Endothelial cell of umbilical vein (primary cell): ENCODE measurements around the gene POLR3A. TPM values are rescaled to one million over a fixed set of nuclear protein-coding genes. Genes with fewer than 3 reads are reported as not detected.

ENCODE experiments used
- BruUV-seq: library from RNA; stranded (reverse); fragments of 400-500 nt; replicated peaks from 2 replicates; lab custom pipeline; 2021; lab: Mats Ljungman, UMichigan
- CTCF ChIA-PET: fragments of 300-600, 350-600 bp; sonication (Branson Sonifier 250); formaldehyde crosslinking; loops from one replicate; lab custom pipeline; 2021; ENCODE audit warnings: antibody characterized with exemption, inconsistent platforms; lab: Charles Lee
- POLR2A ChIA-PET: fragments of 300-600, 350-600 bp; sonication (Branson Sonifier 250); formaldehyde crosslinking; loops from one replicate; lab custom pipeline; 2021; ENCODE audit warnings: antibody characterized with exemption, inconsistent platforms; lab: Charles Lee
- DNase-seq: peaks from one replicate; pipeline ENCODE4 v3.0.0-alpha.2; 2011; ENCODE audit warnings: low read depth, low spot score
- FAIRE-seq: peaks from 2 replicates; lab custom pipeline; 2011; peaks lifted over from hg19 to GRCh38; lab: Jason Lieb, UNC
- H2AFZ ChIP-seq: 2 replicates; pipeline ENCODE4 v1.6.0; 2012; ENCODE audit warnings: low read depth, low read length, control low read depth, inconsistent platforms
- H3K27ac ChIP-seq: 2 replicates; pipeline ENCODE4 v1.5.1; 2011; ENCODE audit warnings: low read depth, mild to moderate bottlenecking, control low read depth, low read length, moderate library complexity; ENCODE audit not compliant: insufficient read depth
- H3K27me3 ChIP-seq, 2 experiments: 2 replicates each; pipeline versions ENCODE4 v1.6.0 to v1.6.1; 2011; ENCODE audit warnings: low read length in 2 of 2, mixed read lengths in 1 of 2; ENCODE audit not compliant: control insufficient read depth in 2 of 2, insufficient read depth in 2 of 2
- H3K36me3 ChIP-seq, 2 experiments: 2 replicates in 1 of 2; 3 replicates in 1 of 2; pipeline ENCODE4 v1.5.1; 2011; ENCODE audit warnings: low read length in 2 of 2, mild to moderate bottlenecking in 1 of 2, moderate library complexity in 1 of 2; ENCODE audit not compliant: control insufficient read depth in 2 of 2, insufficient read depth in 2 of 2; ENCODE audit errors: extremely low read depth in 1 of 2
- H3K4me1 ChIP-seq: 3 replicates; pipeline ENCODE4 v1.5.1; 2011; ENCODE audit warnings: mild to moderate bottlenecking, low read length; ENCODE audit not compliant: control insufficient read depth, insufficient read depth; ENCODE audit errors: extremely low read depth
- H3K4me2 ChIP-seq: 2 replicates; pipeline ENCODE4 v1.6.1; 2011; ENCODE audit warnings: low read length, control low read depth, mixed read lengths; ENCODE audit not compliant: insufficient read depth
- H3K4me3 ChIP-seq, 3 experiments: fragments of 200-600 bp in 1 of 3; sonication (generic), shearing (Covaris generic) in 1 of 3; replicated peaks in 1 of 3; 2 replicates each; pipeline ENCODE4 v1.5.1; 2011 to 2016; ENCODE audit warnings: control low read depth in 3 of 3, low read length in 3 of 3, mild to moderate bottlenecking in 2 of 3, inconsistent platforms in 1 of 3, low read depth in 1 of 3, moderate library complexity in 1 of 3; ENCODE audit not compliant: insufficient read depth in 1 of 3
- H3K79me2 ChIP-seq: 2 replicates; pipeline ENCODE4 v1.6.0; 2012; ENCODE audit warnings: low read length, inconsistent platforms; ENCODE audit not compliant: control insufficient read depth, insufficient read depth
- H3K9ac ChIP-seq: replicated peaks from 2 replicates; pipeline ENCODE3; 2011; ENCODE audit warnings: low read length, control low read depth; ENCODE audit not compliant: insufficient read depth; ENCODE audit errors: extremely low read depth
- H3K9me1 ChIP-seq: replicated peaks from 3 replicates; pipeline ENCODE4 v1.6.0; 2011; ENCODE audit warnings: mild to moderate bottlenecking, low read length; ENCODE audit not compliant: control insufficient read depth, insufficient read depth; ENCODE audit errors: extremely low read depth
- H3K9me3 ChIP-seq: replicated peaks from 2 replicates; pipeline ENCODE4 v1.5.1; 2012; ENCODE audit warnings: low read length, inconsistent platforms; ENCODE audit not compliant: control insufficient read depth, insufficient read depth
- H4K20me1 ChIP-seq: replicated peaks from 2 replicates; pipeline ENCODE3; 2011; ENCODE audit warnings: mild to moderate bottlenecking, low read length; ENCODE audit not compliant: control insufficient read depth, insufficient read depth; ENCODE audit errors: extremely low read depth
- EZH2 ChIP-seq: IDR thresholded peaks from 2 replicates; pipeline ENCODE4 v1.6.1; 2012; ENCODE audit warnings: borderline replicate concordance, low read depth, mild to moderate bottlenecking, moderate library complexity, low read length, inconsistent platforms; ENCODE audit not compliant: severe bottlenecking
- FOS ChIP-seq: IDR thresholded peaks from 2 replicates; pipeline ENCODE4 v1.6.1; 2011; ENCODE audit warnings: mild to moderate bottlenecking, low read length, moderate library complexity, borderline replicate concordance; ENCODE audit not compliant: insufficient read depth
- GATA2 ChIP-seq: IDR thresholded peaks from 2 replicates; pipeline ENCODE4 v1.7.0; 2011; ENCODE audit warnings: low read depth, mild to moderate bottlenecking, moderate library complexity, mixed read lengths, low read length; ENCODE audit not compliant: insufficient read length, insufficient read depth
- MYC ChIP-seq: IDR thresholded peaks from one replicate; pipeline ENCODE4 v1.6.1; 2011; ENCODE audit warnings: mild to moderate bottlenecking, low read depth, low read length
- dilution Hi-C: fragments of 300-500 bp; cut with MboI; formaldehyde crosslinking; loops from one replicate; pipeline ENCODE4 v1.15.0; 2019; ENCODE audit warnings: low sequenced_read_pairs; ENCODE audit not compliant: extremely low pct_ligation_motif_present
- intact Hi-C: fragments of 100-400 bp; cut with micrococcal nuclease; formaldehyde crosslinking; loops from one replicate; pipeline ENCODE4 v1.10.0; 2022
- polyA plus RNA-seq, 4 experiments: library from polyadenylated mRNA; depleted of rRNA in 3 of 4; stranded (reverse) in 3 of 4; unstranded in 1 of 4; fragments of >200 nt; gene quantifications; 2 replicates each; pipeline versions ENCODE4 v1.2.1 to v1.2.3, GENCODE V29; 2011 to 2012; ENCODE audit warnings: missing spikeins in 1 of 4
- small RNA-seq: library from RNA; depleted of rRNA; stranded (forward); fragments of <200 nt; gene quantifications from one replicate; pipeline ENCODE3, GENCODE V24; 2012; ENCODE audit warnings: low replicate concordance, low read depth; ENCODE audit not compliant: insufficient read depth, insufficient read length
- total RNA-seq: library from RNA; stranded (reverse); gene quantifications from 2 replicates; pipeline ENCODE4 v1.2.3, GENCODE V29; 2021
- TF ChIP-seq, protein P1 (sequence below): IDR thresholded peaks from 2 replicates; pipeline ENCODE4 v1.6.1; 2011; ENCODE audit not compliant: insufficient read depth, insufficient read length
- TF ChIP-seq, protein P2 (sequence below), 2 donors: IDR thresholded peaks; 1 replicate in 1 of 2; 2 replicates in 1 of 2; pipeline ENCODE4 v1.5.1; 2011; ENCODE audit warnings: low read length in 2 of 2, mild to moderate bottlenecking in 2 of 2, moderate library complexity in 2 of 2, control low read depth in 1 of 2, inconsistent platforms in 1 of 2, low read depth in 1 of 2; ENCODE audit not compliant: insufficient read depth in 1 of 2; ENCODE audit errors: extremely low read depth in 1 of 2

POLR3A gene
- total and polyA plus RNA-seq, 2 donors (not counting 3 experiments of a cell fraction or from before 2014, with no cell fraction given), result 9.5 to 25.3 TPM

DNA sequence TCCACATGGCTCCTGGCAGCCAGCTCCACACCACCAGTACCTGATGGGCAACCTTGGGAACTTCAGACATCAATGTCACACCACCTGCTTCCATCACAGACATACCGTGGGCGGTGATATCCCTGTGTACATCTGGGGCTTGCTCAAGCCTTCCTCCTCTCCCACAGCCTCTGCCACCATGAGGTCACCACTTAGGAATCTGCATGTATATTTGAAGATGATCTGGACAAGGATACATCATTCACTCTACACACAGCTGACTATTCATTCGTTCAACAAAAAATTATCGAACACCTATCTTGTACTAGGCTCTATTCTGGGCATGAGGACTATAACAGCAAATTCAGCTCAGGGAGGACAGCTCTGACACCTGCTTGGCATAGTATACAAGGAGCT lies 109.6 kb downstream of the POLR3A start:
- no TSS peak for BruUV-seq
- FAIRE-seq (no peak), DNase-seq (no peak)
- H3K4me2 ChIP-seq, result no peak overlapping the region
- ChIA-PET CTCF (interaction anchor here (0.6 kb wide), 1 partner anchor 8 kb away, joined by 5 read pairs; no protein-coding TSS in a partner anchor), POLR2A (no interaction called here)
- H4K20me1 ChIP-seq, result no peaks in the 10 kb centered on the region
- intact Hi-C loops (no loop called here), dilution Hi-C loops (no loop called here)
- no peaks in the 10 kb centered on the region for H3K9me1 ChIP-seq
- no peaks in the 10 kb centered on the region for H3K4me1 ChIP-seq
- no peak overlapping the region for H3K27ac ChIP-seq
- peaks cover 26% of the 10 kb centered on the region for H3K79me2 ChIP-seq
- no peak overlapping the region for H3K4me3 ChIP-seq
- H3K9ac ChIP-seq, result no peak overlapping the region
- H2AFZ ChIP-seq, result no peak overlapping the region
- no peaks in the 10 kb centered on the region for H3K9me3 ChIP-seq
- no peaks in the 10 kb centered on the region for H3K27me3 ChIP-seq
- no peaks in the 10 kb centered on the region for H3K36me3 ChIP-seq
- TF ChIP-seq FOS, result no peak
- TF ChIP-seq, protein P1, sequence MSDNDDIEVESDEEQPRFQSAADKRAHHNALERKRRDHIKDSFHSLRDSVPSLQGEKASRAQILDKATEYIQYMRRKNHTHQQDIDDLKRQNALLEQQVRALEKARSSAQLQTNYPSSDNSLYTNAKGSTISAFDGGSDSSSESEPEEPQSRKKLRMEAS, result no peak
- no peak for TF ChIP-seq EZH2
- no peak for TF ChIP-seq GATA2
- TF ChIP-seq MYC, result no peak
- TF ChIP-seq, protein P2, sequence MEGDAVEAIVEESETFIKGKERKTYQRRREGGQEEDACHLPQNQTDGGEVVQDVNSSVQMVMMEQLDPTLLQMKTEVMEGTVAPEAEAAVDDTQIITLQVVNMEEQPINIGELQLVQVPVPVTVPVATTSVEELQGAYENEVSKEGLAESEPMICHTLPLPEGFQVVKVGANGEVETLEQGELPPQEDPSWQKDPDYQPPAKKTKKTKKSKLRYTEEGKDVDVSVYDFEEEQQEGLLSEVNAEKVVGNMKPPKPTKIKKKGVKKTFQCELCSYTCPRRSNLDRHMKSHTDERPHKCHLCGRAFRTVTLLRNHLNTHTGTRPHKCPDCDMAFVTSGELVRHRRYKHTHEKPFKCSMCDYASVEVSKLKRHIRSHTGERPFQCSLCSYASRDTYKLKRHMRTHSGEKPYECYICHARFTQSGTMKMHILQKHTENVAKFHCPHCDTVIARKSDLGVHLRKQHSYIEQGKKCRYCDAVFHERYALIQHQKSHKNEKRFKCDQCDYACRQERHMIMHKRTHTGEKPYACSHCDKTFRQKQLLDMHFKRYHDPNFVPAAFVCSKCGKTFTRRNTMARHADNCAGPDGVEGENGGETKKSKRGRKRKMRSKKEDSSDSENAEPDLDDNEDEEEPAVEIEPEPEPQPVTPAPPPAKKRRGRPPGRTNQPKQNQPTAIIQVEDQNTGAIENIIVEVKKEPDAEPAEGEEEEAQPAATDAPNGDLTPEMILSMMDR (IDR thresholded peaks at IDR 0.05; ENCODE audit: extremely low read depth in 1 of 2, insufficient read depth in 1 of 2, low read depth in 1 of 2, low read length in 2 of 2), result no peak

Small RNA genes lying within 50 kb of the gene (small RNA-seq; reads per million reads assigned to genes)
- gene RF00017, result not detected

Other genes with a start within 250 kb of the POLR3A start
- 23.1 and 24.9 TPM in 2 replicates for gene DLG5, start 102.8 kb downstream of the POLR3A start, total RNA-seq
- 10.6 and 12.3 TPM in 2 replicates for gene DLG5, start 102.8 kb downstream of the POLR3A start, polyA plus RNA-seq
- 1,446 and 1,480 TPM in 2 replicates for gene RPS24, start 4.3 kb upstream of the POLR3A start, total RNA-seq
- gene RPS24, start 4.3 kb upstream of the POLR3A start, polyA plus RNA-seq, result 2,227 and 2,326 TPM in 2 replicates